Central memory CD8-positive, alpha-beta T cell (primary cell): ENCODE data around the gene TMA7.

Source experiments
- ATAC-seq: fragments of 150-1000 bp; cut with Tn5 transposase; replicated peaks from 2 replicates; pipeline ENCODE4 v1.10.0; 2022; ENCODE audit warnings: mild to moderate bottlenecking, moderate FRiP score, moderate number of reproducible peaks; ENCODE audit not compliant: poor library complexity, severe bottlenecking; ENCODE audit errors: extremely low read depth
- DNase-seq, 2 donors: peaks; one replicate each; pipeline ENCODE4 v3.0.0; 2021; ENCODE audit warnings: low spot score in 2 of 2
- H3K27ac Mint-ChIP-seq: one replicate; pipeline ENCODE4 v1.8.0; 2022; ENCODE audit warnings: low read depth, mild to moderate bottlenecking, moderate library complexity, mixed read lengths
- H3K27me3 Mint-ChIP-seq: one replicate; pipeline ENCODE4 v1.8.0; 2022; ENCODE audit warnings: mixed read lengths
- H3K36me3 Mint-ChIP-seq: one replicate; pipeline ENCODE4 v1.8.0; 2022; ENCODE audit warnings: mild to moderate bottlenecking, moderate library complexity, mixed read lengths; ENCODE audit not compliant: insufficient read depth
- H3K4me1 Mint-ChIP-seq: one replicate; pipeline ENCODE4 v1.8.0; 2022; ENCODE audit warnings: mixed read lengths
- H3K4me3 Mint-ChIP-seq: one replicate; pipeline ENCODE4 v1.8.0; 2022; ENCODE audit warnings: mild to moderate bottlenecking, moderate library complexity, mixed read lengths
- H3K9me3 Mint-ChIP-seq: one replicate; pipeline ENCODE4 v1.8.0; 2022; ENCODE audit warnings: mixed read lengths

Gene TMA7

DNA sequence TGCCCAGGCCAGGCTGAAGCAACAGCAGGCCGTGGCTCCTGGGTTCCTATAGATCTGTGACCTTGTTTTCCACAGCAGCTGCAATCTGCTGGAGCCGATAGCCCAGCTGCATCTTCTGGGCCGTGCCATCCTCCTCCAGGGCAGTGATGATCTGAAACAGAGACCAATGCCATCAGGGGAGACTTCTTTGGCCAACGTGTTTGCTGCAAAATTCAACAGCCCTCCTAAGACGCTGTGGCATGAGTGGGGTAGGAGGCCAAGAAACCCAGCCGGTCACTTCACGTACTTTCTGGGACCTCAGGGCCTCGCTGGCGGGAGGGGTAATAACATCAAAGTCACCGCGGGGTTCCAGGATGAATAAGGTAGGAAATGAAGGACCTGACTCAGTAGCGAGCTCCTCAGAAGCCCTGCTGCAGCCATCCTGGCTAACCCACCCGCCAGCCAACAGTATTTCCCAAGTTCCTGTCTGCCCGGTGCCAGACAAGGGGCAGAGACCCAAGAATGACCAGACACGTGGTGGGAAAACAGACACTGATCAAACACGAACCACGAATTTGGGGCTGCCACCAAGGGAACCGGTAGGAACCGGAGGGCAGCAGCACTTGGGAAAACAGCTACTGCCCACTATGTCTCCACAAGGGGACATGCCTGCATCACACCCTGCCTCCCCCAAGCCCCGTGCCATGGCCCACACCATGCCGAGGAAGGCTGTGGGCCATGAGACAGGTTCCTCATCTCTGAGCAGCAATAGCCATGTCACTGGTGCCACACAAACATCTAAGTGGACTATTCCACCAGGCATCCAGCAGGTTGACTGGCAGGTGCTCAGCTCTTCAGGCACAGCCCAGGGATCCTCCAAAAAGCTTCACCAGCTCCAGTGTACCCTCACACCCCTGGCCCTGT, 35.4 kb upstream of the TMA7 start:
- H3K4me3 Mint-ChIP-seq: no peak overlapping the region
- H3K9me3 Mint-ChIP-seq: no peaks in the 10 kb centered on the region
- peaks cover 8% of the 10 kb centered on the region for H3K27me3 Mint-ChIP-seq
- H3K36me3 Mint-ChIP-seq: no peaks in the 10 kb centered on the region
- no peak overlapping the region for H3K27ac Mint-ChIP-seq
- H3K4me1 Mint-ChIP-seq: no peaks in the 10 kb centered on the region
- ATAC-seq: no peak
- peak in 1 of 2 donors; percentile 5 for DNase-seq

DNA sequence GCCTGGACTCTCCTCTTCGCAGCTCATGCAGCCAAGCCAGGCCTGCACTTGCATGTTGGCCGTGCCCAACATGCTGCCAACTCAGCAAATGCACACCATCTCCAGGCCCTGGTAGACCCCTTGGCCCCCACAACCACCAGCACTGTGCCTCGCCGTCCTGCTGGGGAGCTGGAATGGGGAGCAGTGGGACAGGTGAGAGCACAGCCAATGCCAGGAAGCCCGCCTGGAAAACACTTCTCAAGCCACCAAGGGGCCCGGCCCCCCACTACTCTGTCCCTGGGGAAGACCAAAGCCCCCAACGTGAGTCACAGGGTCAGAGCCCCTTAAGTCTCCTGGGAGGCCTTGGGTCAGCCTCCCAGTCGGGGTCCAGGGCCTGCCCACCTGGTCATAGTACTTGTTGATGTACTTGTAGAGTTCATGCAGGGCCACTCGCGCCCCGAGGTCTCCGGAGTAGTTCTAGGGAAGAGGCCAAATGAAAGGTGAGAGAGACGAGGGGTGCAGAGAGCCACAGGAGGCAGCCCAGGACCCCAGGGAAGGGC, 34.6 kb upstream of the TMA7 start:
- Mint-ChIP-seq H3K4me3 (no peak overlapping the region), H3K9me3 (no peaks in the 10 kb centered on the region), H3K4me1 (no peaks in the 10 kb centered on the region), H3K27ac (no peak overlapping the region), H3K36me3 (no peaks in the 10 kb centered on the region), H3K27me3 (peaks cover 7% of the 10 kb centered on the region)
- DNase-seq (peak in 1 of 2 donors; percentile 8), ATAC-seq (no peak)

DNA sequence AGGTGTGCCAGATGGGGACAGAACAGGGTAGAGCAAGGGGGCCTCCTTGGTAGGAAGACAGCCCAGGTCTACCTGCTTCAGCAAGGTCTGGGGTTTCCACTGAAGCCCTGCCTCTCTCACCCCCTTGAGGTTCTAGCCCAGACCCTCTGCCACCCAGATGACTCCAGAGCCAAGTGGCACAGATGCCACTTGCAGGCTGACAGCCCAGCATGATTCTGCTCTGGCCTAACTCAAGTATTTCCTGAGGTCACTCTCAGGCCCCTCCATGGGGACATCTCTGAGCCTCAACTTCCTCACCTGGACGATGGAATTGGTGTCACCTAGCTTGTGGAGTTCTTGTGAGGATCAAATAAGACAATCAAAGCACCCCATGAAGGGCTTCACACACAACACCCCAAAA, 34.1 kb upstream of the TMA7 start:
- DNase-seq (no peak), ATAC-seq (no peak)
- H3K4me3 Mint-ChIP-seq: no peak overlapping the region
- H3K36me3 Mint-ChIP-seq: no peaks in the 10 kb centered on the region
- no peaks in the 10 kb centered on the region for H3K4me1 Mint-ChIP-seq
- H3K27me3 Mint-ChIP-seq: peaks cover 1% of the 10 kb centered on the region
- no peak overlapping the region for H3K27ac Mint-ChIP-seq
- H3K9me3 Mint-ChIP-seq: no peaks in the 10 kb centered on the region

DNA sequence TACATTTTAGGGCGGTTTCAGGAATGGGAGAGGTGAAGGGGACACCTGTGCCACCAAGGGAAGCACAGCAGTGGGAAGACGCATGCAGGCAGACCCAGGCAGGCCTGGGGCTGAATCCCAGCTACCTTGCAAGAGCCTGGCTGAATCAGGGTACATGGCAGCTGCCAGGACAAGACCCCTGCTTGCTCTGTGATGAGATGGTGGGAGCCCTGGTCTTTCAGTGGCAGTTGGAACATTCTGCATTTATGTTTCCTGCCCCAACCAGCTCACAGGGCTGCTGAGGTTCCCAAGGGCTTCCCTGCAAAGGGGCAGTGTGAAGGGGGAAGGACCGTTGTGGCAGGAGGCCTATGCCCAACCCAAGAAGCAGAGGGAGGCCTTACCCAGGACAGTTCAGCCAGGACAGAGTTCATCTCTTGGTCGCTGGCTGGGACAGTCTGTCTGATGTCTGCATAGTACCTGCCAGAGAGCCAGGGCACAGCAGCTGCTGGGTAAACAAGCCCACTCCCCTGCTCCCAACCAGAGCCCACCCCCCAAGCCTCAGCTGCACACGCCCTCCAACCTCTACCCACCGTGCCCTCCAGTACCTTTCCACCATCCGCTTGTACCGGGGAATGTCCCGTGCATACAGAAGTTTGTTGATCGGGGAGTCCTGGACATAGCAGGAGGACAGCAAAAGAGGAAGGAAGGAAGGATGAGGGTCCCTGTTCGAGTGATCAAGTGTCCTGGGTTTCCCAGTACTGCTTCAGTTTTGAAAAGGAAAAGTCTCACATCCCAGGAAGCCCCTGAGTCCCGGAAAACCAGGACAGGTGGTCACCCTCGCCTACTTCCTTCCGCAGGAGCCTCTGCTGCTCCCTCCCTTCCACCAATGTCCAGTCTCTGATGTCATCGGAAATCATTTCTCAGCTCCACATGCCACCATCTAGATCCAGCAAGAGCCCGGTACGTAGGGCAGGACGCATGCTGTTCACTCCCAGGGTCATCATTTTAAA, 33.3 kb upstream of the TMA7 start:
- no peak for DNase-seq
- no peak overlapping the region for H3K4me3 Mint-ChIP-seq
- no peaks in the 10 kb centered on the region for H3K9me3 Mint-ChIP-seq
- peak overlapping the region; percentile 49 for H3K27ac Mint-ChIP-seq
- no peaks in the 10 kb centered on the region for H3K27me3 Mint-ChIP-seq
- H3K36me3 Mint-ChIP-seq: no peaks in the 10 kb centered on the region
- no peaks in the 10 kb centered on the region for H3K4me1 Mint-ChIP-seq
- no peak for ATAC-seq

DNA sequence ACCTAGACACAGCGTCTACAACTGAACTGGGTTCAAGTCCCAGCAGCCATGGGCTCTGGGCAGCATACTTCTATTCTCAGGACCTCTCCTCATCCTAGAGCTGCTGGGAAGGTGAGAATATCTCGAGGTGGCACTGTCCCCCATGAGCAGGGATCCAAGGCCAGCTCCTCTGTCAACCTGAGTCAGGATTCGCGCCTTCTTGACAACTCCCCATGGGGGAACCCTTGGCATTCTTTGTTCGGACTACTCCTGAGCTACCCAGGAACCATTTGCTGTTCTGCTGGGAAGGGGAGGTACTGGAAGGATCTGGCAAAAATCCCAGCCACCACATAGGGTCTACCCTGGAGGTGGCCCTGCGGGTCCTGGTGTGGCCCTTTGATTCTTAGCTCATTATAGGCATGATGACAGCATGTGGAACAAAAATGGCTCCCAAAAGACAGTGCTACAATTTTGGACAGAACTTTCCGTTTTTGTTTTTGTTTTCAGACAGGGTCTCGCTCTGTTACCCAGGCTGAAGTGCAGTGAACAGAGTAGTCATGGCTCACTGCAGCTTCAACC, 32.4 kb upstream of the TMA7 start:
- H3K27ac Mint-ChIP-seq: peak overlapping the region; percentile 49
- H3K36me3 Mint-ChIP-seq: no peaks in the 10 kb centered on the region
- no peaks in the 10 kb centered on the region for H3K4me1 Mint-ChIP-seq
- no peak overlapping the region for H3K4me3 Mint-ChIP-seq
- H3K9me3 Mint-ChIP-seq: no peaks in the 10 kb centered on the region
- DNase-seq (no peak), ATAC-seq (no peak)
- no peaks in the 10 kb centered on the region for H3K27me3 Mint-ChIP-seq

DNA sequence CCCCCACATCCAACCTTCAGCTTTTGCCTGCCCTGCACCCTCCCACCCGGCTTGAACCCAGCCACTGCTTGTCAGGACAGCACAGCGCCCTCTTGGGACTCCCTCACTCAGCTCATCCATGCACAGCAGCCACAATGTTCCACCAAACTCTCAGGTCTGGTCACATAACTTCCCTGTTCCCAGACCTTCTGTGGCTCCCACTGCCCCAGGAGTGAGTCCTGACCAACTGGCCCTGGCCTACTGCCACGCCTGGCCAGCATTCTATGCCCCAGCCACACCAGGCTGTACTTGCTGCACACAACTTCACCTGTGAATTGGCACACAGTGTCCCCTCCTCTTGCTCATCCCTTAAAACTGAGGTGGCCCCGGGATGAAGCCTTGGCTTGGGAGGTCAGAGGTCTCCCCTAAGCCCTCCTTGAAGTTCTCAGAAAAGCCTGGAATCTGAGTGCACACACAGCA, 31.2 kb upstream of the TMA7 start:
- no peaks in the 10 kb centered on the region for H3K36me3 Mint-ChIP-seq
- no peak for DNase-seq
- H3K27me3 Mint-ChIP-seq: no peaks in the 10 kb centered on the region
- no peak for ATAC-seq
- no peak overlapping the region for H3K4me3 Mint-ChIP-seq
- H3K27ac Mint-ChIP-seq: no peak overlapping the region
- no peaks in the 10 kb centered on the region for H3K9me3 Mint-ChIP-seq
- no peaks in the 10 kb centered on the region for H3K4me1 Mint-ChIP-seq

DNA sequence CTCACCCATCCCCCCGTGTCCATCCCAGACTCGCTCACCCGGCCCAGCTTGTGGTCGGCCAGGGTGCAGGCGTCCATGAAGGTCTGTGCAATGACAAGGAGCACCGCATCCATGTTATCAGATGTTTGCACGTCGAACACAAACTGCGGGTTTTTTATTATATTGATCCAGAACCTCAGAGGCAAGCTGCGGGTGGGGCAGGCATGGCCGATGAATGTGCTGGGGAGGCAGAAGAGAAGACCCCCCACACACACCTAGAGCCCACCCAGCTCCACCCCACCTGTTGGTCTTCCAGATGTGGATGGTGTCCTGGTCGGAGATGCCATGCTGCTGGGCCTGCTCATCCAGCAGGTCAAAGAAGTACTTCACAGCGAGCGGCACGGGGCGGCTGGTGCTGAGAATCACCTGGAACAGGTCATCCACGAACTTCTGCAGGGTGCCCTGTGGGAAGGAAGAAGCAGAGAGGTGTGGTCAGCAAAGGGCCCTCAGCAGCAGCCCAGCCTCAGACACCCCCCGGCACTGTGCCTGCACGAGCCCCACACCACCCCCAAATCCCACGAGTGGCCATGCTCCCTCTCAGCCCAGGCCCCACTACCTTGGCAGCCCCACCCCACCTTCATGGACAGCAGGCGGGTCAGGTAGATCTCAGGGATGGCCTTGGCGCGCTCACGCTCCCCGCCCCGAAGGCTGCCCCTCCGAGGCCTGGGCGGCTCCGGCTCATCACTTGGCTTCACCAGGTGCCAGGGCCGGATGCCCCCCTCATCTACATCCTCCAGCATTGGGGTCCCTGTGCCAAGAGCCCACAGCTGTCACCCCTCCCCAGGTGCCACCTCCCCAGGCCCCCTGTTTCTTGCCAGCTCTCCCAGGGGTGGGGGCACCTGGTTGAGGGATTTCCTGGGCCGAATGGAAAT, 30.5 kb upstream of the TMA7 start:
- no peaks in the 10 kb centered on the region for H3K4me1 Mint-ChIP-seq

DNA sequence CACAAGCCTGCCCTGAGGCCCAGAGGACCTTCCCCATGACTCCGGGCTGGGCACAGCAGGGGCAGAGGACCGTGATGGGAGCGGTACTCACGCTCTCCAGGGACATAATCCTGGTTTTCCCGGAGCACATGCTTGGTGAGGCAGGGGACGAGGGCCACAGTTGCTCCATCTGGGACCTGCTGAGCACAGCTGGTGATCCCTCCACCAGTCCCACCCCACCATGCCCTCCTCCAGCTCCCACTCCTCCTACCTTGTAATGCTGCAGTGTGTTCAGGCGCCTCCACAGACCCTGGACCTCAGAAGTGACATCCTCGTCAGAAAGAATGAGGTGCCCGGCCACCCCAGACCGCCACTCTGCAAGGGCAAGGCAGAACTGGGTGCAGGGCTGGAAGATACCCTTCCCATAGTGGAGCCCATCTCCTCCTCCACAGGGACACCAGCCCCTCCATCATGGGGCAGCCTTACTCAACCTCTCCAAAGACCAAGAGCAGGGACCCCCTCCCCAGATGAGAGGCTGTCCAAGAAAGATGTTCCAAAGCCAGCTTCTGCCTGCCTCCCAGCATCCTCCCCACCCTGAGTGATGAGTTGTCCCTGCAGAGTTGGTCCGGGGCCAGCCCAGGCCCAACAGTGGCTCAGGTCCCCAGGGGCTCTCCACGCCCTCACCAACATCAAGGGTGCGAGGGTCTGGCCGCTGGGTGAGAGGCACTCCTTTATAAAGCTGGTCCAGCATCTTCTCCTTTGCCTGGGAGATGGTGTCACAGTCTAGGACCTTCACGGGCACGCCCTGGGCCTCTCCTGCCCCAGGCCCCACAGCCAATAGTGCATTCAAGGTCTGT, 29.6 kb upstream of the TMA7 start:
- Mint-ChIP-seq H3K36me3 (no peaks in the 10 kb centered on the region), H3K9me3 (no peaks in the 10 kb centered on the region), H3K27ac (no peak overlapping the region), H3K27me3 (no peaks in the 10 kb centered on the region), H3K4me1 (no peaks in the 10 kb centered on the region), H3K4me3 (no peak overlapping the region)
- ATAC-seq (no peak), DNase-seq (no peak)

More for the DNA sequence above, 30.5 kb upstream of the TMA7 start:
- DNase-seq: no peak
- H3K27me3 Mint-ChIP-seq: no peaks in the 10 kb centered on the region
- no peaks in the 10 kb centered on the region for H3K9me3 Mint-ChIP-seq
- H3K36me3 Mint-ChIP-seq: no peaks in the 10 kb centered on the region
- no peak overlapping the region for H3K27ac Mint-ChIP-seq
- no peak for ATAC-seq
- no peak overlapping the region for H3K4me3 Mint-ChIP-seq

DNA sequence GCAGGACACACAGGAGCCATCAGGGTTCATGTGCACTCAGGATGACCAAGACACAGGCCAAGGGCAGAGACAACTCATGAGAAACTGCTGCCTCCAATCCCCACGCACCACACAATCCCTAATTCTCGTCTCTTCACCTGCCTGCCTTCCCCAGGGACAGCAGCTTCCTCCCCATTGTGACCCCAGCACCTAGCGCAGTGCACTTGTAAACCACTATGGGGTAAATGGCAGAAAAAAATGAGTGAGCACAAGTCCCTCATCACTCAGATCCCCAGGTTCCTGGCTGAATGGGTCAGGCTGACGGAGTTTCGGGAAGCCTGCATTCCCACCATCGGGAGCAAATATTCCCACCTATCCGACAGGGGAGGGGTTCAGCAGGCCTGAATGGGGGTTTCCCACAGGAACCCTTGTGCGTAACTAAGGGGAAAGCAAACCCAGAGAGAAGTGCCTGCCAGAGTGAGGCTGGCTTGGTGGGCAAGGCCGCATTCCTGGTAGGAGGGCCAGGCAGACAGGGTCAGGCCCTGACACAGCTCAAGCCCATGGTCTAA, 28.9 kb upstream of the TMA7 start:
- Mint-ChIP-seq H3K36me3 (no peaks in the 10 kb centered on the region), H3K4me1 (no peaks in the 10 kb centered on the region), H3K9me3 (no peaks in the 10 kb centered on the region), H3K4me3 (no peak overlapping the region), H3K27me3 (no peaks in the 10 kb centered on the region), H3K27ac (no peak overlapping the region)
- ATAC-seq: no peak
- DNase-seq: no peak

DNA sequence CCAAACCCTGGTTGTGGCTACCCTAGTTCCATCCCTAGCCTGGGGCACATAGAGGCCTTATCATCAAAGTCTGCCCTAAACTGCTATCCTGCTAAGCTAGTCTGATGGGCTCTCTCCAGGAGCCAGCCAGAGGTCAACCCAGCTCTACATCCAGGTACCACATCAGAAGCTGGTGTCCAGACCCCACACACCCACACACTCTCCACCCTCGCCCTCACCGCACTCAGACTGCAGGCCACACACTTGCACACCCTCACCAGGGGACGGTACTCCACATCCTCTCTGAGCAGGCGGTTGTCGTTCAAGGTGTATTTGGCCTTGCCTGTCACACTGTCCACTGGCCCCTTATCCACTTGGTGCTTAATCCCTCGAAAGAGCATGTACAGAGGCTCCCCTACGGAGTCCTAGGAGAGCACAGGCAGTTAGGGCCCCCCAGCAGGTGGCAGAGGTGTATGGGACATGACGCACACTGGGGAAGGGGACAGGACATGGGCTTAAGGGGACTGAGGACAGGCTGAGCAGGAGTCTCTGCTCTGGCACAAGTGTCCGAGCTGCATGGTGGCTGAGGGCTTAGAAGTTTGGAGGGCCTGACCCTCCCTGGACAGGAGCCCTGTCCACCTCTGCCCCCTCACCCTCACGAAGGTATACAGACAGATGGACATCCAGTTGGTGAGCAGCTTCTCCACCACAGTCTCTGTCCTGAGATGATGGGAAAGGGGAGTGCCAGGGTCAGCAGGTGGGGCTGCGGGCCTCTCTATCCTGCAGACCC, 28.3 kb upstream of the TMA7 start:
- no peak for ATAC-seq
- no peaks in the 10 kb centered on the region for H3K36me3 Mint-ChIP-seq
- H3K9me3 Mint-ChIP-seq: no peaks in the 10 kb centered on the region
- no peak overlapping the region for H3K4me3 Mint-ChIP-seq
- no peaks in the 10 kb centered on the region for H3K4me1 Mint-ChIP-seq
- DNase-seq: no peak
- H3K27me3 Mint-ChIP-seq: no peaks in the 10 kb centered on the region
- H3K27ac Mint-ChIP-seq: no peak overlapping the region
